ENCODE measurements around the gene CIROP.

- TF ChIP-seq, protein P1, sequence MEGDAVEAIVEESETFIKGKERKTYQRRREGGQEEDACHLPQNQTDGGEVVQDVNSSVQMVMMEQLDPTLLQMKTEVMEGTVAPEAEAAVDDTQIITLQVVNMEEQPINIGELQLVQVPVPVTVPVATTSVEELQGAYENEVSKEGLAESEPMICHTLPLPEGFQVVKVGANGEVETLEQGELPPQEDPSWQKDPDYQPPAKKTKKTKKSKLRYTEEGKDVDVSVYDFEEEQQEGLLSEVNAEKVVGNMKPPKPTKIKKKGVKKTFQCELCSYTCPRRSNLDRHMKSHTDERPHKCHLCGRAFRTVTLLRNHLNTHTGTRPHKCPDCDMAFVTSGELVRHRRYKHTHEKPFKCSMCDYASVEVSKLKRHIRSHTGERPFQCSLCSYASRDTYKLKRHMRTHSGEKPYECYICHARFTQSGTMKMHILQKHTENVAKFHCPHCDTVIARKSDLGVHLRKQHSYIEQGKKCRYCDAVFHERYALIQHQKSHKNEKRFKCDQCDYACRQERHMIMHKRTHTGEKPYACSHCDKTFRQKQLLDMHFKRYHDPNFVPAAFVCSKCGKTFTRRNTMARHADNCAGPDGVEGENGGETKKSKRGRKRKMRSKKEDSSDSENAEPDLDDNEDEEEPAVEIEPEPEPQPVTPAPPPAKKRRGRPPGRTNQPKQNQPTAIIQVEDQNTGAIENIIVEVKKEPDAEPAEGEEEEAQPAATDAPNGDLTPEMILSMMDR (IDR thresholded peaks at IDR 0.05), result peak; percentile 98 to 100 (median 99)
- no peak for TF ChIP-seq POLR2A (IDR thresholded peaks at IDR 0.05)
Measured at GRCh38 chr14:23068789-23069412, 35.9 kb downstream of the CIROP start.
